ENCODE measurements around the gene EPHB2.

The EPHB2 gene

GRCh38 chr1:22751124-22751531 lies 40.5 kb downstream of the EPHB2 start:
- DNase-seq (ENCODE audit: low spot score) = no peak

GRCh38 chr1:22752339-22752738 lies 41.7 kb downstream of the EPHB2 start:
- no peak for DNase-seq (ENCODE audit: low spot score)

GRCh38 chr1:22753481-22753971 lies 42.9 kb downstream of the EPHB2 start:
- DNase-seq (ENCODE audit: low spot score) = no peak

- DNase-seq (ENCODE audit: low spot score) = no peak
These were observed 43.6 kb downstream of the EPHB2 start for GRCh38 chr1:22754106-22754768.

- DNase-seq (ENCODE audit: low spot score) = no peak
These were observed 44.2 kb downstream of the EPHB2 start for GRCh38 chr1:22754824-22755223.

- DNase-seq (ENCODE audit: low spot score) = no peak
These were observed 45.0 kb downstream of the EPHB2 start for GRCh38 chr1:22755641-22756040.

GRCh38 chr1:22756125-22756735 lies 45.6 kb downstream of the EPHB2 start:
- DNase-seq (ENCODE audit: low spot score) = no peak

GRCh38 chr1:22760455-22760854 lies 49.8 kb downstream of the EPHB2 start:
- no peak for DNase-seq (ENCODE audit: low spot score)

- no peak for DNase-seq (ENCODE audit: low spot score)
These were observed 50.5 kb downstream of the EPHB2 start for GRCh38 chr1:22761101-22761500.

- no peak for DNase-seq (ENCODE audit: low spot score)
These were observed 51.2 kb downstream of the EPHB2 start for GRCh38 chr1:22761821-22762220.

GRCh38 chr1:22763487-22764200 lies 53.0 kb downstream of the EPHB2 start:
- no peak for DNase-seq (ENCODE audit: low spot score)

- DNase-seq (ENCODE audit: low spot score) = no peak
These were observed 57.2 kb downstream of the EPHB2 start for GRCh38 chr1:22767852-22768251.

GRCh38 chr1:22769932-22770331 lies 59.3 kb downstream of the EPHB2 start:
- no peak for DNase-seq (ENCODE audit: low spot score)

- DNase-seq (ENCODE audit: low spot score) = no peak
These were observed 61.4 kb downstream of the EPHB2 start for GRCh38 chr1:22772014-22772413.

GRCh38 chr1:22773981-22774832 lies 63.6 kb downstream of the EPHB2 start:
- no peak for DNase-seq (ENCODE audit: low spot score)

- DNase-seq (ENCODE audit: low spot score) = no peak
These were observed 64.2 kb downstream of the EPHB2 start for GRCh38 chr1:22774833-22775182.

GRCh38 chr1:22775478-22775877 lies 64.8 kb downstream of the EPHB2 start:
- DNase-seq (ENCODE audit: low spot score) = no peak

GRCh38 chr1:22776035-22776613 lies 65.5 kb downstream of the EPHB2 start:
- no peak for DNase-seq (ENCODE audit: low spot score)

- no peak for DNase-seq (ENCODE audit: low spot score)
These were observed 66.9 kb downstream of the EPHB2 start for GRCh38 chr1:22777388-22778057.

- DNase-seq (ENCODE audit: low spot score) = no peak
These were observed 67.8 kb downstream of the EPHB2 start for GRCh38 chr1:22778408-22778807.

- DNase-seq (ENCODE audit: low spot score) = no peak
These were observed 68.4 kb downstream of the EPHB2 start for GRCh38 chr1:22778862-22779520.

Measured in iPS-NIHi11 (cell line).